K562 (cell line): ENCODE data around the gene BMPR2.

Experiments
- KAT2B ChIP-seq: IDR thresholded peaks from one replicate; pipeline ENCODE4 v1.6.1; 2012; ENCODE audit warnings: low read depth, mild to moderate bottlenecking, control low read depth, inconsistent platforms, low read length, moderate library complexity
- POLR2A ChIP-seq: fragments of 450-650 bp; conservative IDR thresholded peaks from 2 replicates; pipeline ENCODE4 v1.6.1; 2016
- ZZZ3 ChIP-seq: fragments of 450-650 bp; IDR thresholded peaks from 2 replicates; pipeline ENCODE4 v1.6.1; 2016; ENCODE audit warnings: antibody characterized with exemption, mild to moderate bottlenecking, moderate library complexity

DNA sequence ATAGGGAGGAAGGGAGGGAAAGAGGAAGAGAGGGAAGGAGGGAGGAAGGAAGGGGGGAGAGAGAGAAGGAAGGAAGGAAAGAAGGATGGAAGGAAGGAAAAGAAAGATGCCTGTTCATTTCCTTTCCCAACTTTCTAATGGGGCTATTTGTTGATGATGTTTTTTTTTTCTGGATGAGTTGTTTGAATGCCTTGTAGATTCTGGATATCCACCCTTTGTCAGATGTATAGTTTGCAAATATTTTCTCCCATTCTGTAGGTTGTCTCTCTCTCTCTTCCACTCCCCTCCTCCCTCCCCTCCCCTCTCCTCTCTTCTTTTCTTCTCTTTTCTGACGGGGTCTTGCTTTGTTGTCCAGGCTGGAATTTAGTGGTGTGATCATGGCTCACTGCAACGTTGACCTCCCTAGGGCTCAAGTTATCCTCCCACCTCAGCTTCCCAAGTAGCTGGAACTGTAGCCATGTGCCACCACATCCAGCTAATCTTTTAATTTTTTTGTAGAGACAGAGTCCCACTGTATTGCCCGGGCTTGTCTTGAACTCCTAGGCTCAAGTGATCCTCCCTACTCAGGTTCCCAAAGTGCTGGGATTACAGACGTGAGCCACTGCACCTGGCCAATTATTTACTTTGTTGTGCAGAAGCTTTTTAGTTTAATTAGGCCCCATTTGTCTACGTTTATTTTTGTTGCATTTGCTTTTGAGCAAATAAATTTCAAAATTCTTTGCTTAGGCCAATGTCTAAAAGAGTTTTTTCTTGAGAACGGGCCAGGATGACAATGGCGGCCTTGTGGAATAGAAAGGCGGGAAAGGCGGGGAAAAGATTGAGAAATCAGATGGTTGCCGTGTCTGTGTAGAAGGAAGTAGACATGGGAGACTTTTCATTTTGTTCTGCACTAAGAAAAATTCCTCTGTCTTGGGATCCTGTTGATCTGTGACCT lies 201.4 kb downstream of the BMPR2 start:
- no peak for TF ChIP-seq ZZZ3
- no peak for TF ChIP-seq KAT2B
- TF ChIP-seq POLR2A: no peak
